ENCODE results near the gene CDH4.

DNA sequence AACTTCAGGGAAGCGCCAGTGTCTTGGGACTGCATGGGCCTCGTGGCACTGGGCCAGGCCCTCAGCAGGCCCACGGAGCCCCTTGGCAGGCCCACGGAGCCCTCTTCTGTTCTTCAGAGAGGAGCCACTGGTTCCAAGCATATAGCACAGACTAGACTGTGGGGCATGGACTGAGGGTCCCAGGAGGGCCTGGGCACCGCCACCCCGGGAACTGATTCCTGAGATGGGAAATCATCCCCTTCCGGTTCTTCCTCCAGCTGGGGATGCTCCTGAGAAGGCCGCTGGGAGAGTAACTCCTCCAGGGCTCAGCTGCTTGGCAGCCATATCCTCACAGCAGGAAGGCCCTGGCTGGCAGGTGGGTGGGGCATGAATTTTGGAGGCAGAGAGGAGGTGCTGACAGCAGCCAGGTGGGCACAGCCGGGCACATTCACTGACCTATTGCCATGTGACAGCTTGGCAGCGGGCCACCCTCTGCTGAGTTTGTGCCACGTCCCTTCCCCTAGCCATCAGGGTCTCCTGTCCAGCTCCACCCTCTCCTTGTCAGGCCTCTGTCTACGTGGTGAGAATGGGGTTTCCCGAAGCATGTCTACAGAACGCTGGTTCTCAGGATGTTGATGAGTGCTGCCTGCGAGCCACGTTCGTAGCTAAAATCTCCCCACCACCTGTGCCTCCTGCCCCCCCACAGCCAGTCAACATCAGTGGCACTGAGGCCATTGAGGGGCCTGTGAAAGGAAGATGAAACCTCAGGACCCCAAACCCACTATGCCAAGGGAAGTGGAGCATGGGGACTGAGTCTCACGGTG is 661.6 kb downstream of the CDH4 start:
- no peak for TF ChIP-seq POLR2A (IDR thresholded peaks at IDR 0.05)
- TF ChIP-seq, protein P1, sequence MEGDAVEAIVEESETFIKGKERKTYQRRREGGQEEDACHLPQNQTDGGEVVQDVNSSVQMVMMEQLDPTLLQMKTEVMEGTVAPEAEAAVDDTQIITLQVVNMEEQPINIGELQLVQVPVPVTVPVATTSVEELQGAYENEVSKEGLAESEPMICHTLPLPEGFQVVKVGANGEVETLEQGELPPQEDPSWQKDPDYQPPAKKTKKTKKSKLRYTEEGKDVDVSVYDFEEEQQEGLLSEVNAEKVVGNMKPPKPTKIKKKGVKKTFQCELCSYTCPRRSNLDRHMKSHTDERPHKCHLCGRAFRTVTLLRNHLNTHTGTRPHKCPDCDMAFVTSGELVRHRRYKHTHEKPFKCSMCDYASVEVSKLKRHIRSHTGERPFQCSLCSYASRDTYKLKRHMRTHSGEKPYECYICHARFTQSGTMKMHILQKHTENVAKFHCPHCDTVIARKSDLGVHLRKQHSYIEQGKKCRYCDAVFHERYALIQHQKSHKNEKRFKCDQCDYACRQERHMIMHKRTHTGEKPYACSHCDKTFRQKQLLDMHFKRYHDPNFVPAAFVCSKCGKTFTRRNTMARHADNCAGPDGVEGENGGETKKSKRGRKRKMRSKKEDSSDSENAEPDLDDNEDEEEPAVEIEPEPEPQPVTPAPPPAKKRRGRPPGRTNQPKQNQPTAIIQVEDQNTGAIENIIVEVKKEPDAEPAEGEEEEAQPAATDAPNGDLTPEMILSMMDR (IDR thresholded peaks at IDR 0.05), result no peak
